HG02763 (cell line): ENCODE measurements around the gene PDCD6IP.

Experiments used
- ATAC-seq: cut with Tn5 transposase; IDR thresholded peaks from one replicate; pipeline ENCODE4 v1.9.1; 2021; ENCODE audit warnings: mild to moderate bottlenecking, moderate library complexity; ENCODE audit not compliant: unreplicated experiment

Gene PDCD6IP

DNA sequence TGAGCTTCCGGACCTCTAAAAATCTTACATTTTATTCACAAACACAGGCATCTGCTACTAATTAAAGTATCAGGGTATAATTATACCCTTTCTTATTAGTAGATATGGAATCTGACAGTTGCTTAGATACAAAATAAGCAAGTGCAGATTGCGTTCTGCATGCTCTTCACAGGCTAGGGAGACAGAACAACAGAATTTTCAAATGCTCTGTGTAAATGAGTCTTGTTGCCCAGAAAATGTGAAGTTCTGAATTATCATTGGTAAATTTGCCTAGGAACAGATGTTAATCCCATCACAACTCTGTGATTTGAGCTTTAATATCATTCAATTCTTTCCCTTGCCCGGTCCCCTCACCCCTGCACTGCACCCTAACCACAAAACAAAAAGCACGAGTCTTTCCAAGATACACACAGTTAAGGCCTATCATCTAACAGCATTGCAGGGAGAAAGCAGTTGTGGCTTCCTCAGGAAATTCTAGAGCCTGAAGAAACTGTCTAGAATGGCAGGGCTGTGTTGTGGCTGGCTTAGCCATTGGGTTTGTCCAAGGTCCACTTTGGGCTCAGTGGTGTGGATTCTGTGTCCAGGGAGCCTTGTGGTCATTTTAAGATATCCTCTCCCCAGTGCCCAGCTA, 119.8 kb downstream of the PDCD6IP start:
- no peak for ATAC-seq
